Pancreas (tissue), 10 donors: ENCODE results near the gene TCTN3. TPM values are rescaled to one million over a fixed set of nuclear protein-coding genes. Genes with fewer than 3 reads are reported as not detected.
A peak's percentile ranks its signal among the peaks of the same experiment; 100 is the strongest.
"Not testable (repeated sequence)": the region's sequence is repeated elsewhere in the genome, so short reads cannot be mapped to it uniquely, and the experiment has no call there.

Experiments
- ATAC-seq, 4 donors: fragments of 200-7000 bp; cut with Tn5 transposase; one replicate each; pipeline versions ENCODE4 v1.8.0 to v1.9.1; 2020; ENCODE audit warnings: mild to moderate bottlenecking in 4 of 4, moderate library complexity in 4 of 4
- DNase-seq, 6 donors: peaks; one replicate each; pipeline ENCODE4 v3.0.0-alpha.2; 2020
- FAIRE-seq: peaks from 2 replicates; lab custom pipeline; 2012; peaks lifted over from hg19 to GRCh38; lab: Jason Lieb, UNC
- H3K27ac ChIP-seq, 4 donors: fragments of 200-600 bp; sonication (generic); 1 replicate in 3 of 4; 2 replicates in 1 of 4; pipeline versions ENCODE4 v1.5.0 to v1.8.0; 2020
- H3K27me3 ChIP-seq, 4 donors: fragments of 200-600 bp; one replicate each; pipeline ENCODE4 v1.8.0; 2021
- H3K36me3 ChIP-seq, 3 donors: fragments of 200-600 bp; sonication (generic) in 1 of 3; one replicate each; pipeline versions ENCODE4 v1.5.0 to v1.8.0; 2020 to 2021
- H3K4me1 ChIP-seq, 3 donors: fragments of 200-600 bp; one replicate each; pipeline ENCODE4 v1.8.0; 2021
- H3K4me3 ChIP-seq, 4 donors: fragments of 200-600 bp; sonication (generic) in 2 of 4; one replicate each; pipeline versions ENCODE4 v1.5.0 to v1.8.0; 2020 to 2021
- H3K9me3 ChIP-seq, 4 donors: fragments of 200-600 bp; one replicate each; pipeline ENCODE4 v1.8.0; 2021
- WGBS, 2 donors: extraction: QIAGEN DNeasy Blood & Tissue Kit; methylation state at CpG; one replicate each; pipeline ENCODE4 v1.1.7; 2013; 5-methylcytosine and 5-hydroxymethylcytosine counted together
- intact Hi-C, 3 donors: fragments of 100-400 bp; cut with DNase I; formaldehyde crosslinking; loops; one replicate each; pipeline versions ENCODE4 v1.11.1 to v1.14.2; 2022
- polyA plus RNA-seq, 2 donors: library from polyadenylated mRNA; stranded (reverse); fragments of 200-250 nt; gene quantifications; one replicate each; pipeline ENCODE4 v1.2.3, GENCODE V29; 2013
- total RNA-seq, 6 donors: library from RNA; stranded (reverse); fragmentation: NEBNext Ultra II Directional in 4 of 6; extraction: Animal tissue kit (Norgen Biotek cat#: 25700) in 4 of 6; gene quantifications; one replicate each; pipeline versions ENCODE4 v1.2.1 to v1.2.4, GENCODE V29; 2021 to 2023
- TF ChIP-seq, protein P1 (sequence below), 4 donors: fragments of 200-600 bp; sonication (generic) in 3 of 4; IDR thresholded peaks; one replicate each; pipeline versions ENCODE4 v1.5.0 to v1.8.0; 2021; ENCODE audit warnings: antibody characterized with exemption in 4 of 4
- donor health status: healthy with polysubstance abuse.
- donor health status: DM: no; HTN: no; CAD: no; lungs with moderate emphysema.
- donor health status: DM: no; HTN: no; CAD: no.
- donor health status: control.
- donor health status: control.
- donor health status: Bipolar disorder and iron deficiency.
- donor health status: DM: yes; HTN: yes; CAD: no.
- donor health status: DM: no; HTN: no; CAD: no.
- donor health status: DM: no; HTN: no; CAD: no.
- donor health status: DM: yes; HTN: yes; CAD: no.

TCTN3 gene
- total and polyA plus RNA-seq, 8 donors = 8.1 to 25.5 (median 16.0) TPM

DNA sequence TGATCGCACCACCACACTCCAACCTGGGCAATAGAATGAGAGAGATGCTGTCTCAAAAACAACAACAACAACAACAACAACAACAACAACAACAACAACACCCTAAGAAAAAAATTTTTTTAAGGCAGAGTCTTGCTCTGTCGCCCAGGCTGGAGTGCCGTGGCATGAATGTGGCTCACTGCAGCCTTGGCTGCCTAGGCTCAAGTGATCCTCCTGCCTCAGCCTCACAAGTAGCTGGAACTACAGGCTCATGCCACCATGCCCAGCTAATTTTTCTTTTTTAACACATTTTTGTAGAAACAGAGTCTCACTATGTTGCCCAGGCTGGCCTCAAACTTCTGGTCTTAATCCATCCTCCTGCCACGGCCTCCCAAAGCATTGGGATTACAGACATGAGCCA, 55.8 kb downstream of the TCTN3 start:
- Histone ChIP-seq H3K27me3 (no peaks in the 10 kb centered on the region), H3K4me1 (peaks cover 9 to 10% (median 9%) of the 10 kb centered on the region in 3 donors), H3K27ac (no peak overlapping the region), H3K36me3 (peaks cover 0 to 69% (median 24%) of the 10 kb centered on the region in 3 donors), H3K4me3 (no peak overlapping the region), H3K9me3 (no peaks in the 10 kb centered on the region)
- no peak for DNase-seq
- no peak for ATAC-seq
- intact Hi-C loops = no loop called here
- TF ChIP-seq, protein P1, sequence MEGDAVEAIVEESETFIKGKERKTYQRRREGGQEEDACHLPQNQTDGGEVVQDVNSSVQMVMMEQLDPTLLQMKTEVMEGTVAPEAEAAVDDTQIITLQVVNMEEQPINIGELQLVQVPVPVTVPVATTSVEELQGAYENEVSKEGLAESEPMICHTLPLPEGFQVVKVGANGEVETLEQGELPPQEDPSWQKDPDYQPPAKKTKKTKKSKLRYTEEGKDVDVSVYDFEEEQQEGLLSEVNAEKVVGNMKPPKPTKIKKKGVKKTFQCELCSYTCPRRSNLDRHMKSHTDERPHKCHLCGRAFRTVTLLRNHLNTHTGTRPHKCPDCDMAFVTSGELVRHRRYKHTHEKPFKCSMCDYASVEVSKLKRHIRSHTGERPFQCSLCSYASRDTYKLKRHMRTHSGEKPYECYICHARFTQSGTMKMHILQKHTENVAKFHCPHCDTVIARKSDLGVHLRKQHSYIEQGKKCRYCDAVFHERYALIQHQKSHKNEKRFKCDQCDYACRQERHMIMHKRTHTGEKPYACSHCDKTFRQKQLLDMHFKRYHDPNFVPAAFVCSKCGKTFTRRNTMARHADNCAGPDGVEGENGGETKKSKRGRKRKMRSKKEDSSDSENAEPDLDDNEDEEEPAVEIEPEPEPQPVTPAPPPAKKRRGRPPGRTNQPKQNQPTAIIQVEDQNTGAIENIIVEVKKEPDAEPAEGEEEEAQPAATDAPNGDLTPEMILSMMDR (IDR thresholded peaks at IDR 0.05) = no peak
- no peak for FAIRE-seq
- 96 to 98% methylated on average over 4 of the region's 4 CpGs for WGBS, 2 donors

DNA sequence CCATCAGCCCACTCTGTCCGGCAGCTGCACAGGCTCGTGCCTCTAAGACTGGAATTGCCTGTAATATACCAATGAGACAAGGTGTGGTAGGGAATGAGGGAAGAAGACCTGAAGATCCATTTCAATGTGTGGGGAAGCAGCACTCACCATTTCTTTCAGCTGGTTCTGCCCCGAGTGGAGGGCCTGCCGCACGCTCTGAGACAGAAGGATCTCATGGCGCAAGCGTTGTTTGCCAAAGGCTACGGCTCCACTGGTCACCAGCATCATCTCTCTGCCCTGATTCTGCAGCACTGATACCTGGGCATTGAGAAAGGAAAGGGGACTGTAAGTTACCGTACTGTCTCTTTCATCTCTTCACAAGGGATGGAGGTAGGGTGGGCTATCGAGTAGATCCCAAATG, 56.6 kb downstream of the TCTN3 start:
- FAIRE-seq = no peak
- Histone ChIP-seq H3K9me3 (no peaks in the 10 kb centered on the region), H3K4me1 (peaks cover 9 to 10% (median 9%) of the 10 kb centered on the region in 3 donors), H3K36me3 (peaks cover 6 to 69% (median 21%) of the 10 kb centered on the region in 3 donors), H3K4me3 (no peak overlapping the region), H3K27ac (no peak overlapping the region), H3K27me3 (no peaks in the 10 kb centered on the region)
- TF ChIP-seq, protein P1 (IDR thresholded peaks at IDR 0.05) = no peak
- intact Hi-C loops = no loop called here
- 85% methylated on average over 10 of the region's 10 CpGs for WGBS, 2 donors
- no peak for DNase-seq
- no peak for ATAC-seq

DNA sequence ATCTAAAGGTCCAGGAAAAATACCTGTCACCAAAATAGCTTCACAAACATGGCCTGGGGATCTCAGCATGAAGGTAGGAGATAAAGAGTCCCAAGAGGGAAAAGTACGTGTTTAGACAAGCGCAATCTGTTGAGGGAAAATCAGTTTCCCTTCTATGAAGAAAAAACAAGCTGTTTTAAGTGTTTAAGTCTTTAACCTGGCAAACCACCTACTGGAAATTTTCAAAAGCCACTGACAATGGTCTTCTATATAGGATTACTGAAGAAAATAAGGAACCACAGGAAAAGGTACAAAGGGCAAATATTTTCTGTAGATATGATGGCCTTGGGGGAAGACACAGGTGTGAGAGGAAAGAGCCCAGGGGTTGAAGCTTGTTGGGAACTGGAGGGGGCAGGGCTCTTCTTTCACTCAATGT, 58.4 kb downstream of the TCTN3 start:
- WGBS, 2 donors = 35% methylated on average over 2 of the region's 2 CpGs
- no peaks in the 10 kb centered on the region for H3K9me3 ChIP-seq
- FAIRE-seq (no peak), ATAC-seq (peak in 3 of 4 donors; percentile 46 to 91 (median 47)), DNase-seq (peak in 1 of 6 donors; percentile 33)
- intact Hi-C loops = no loop called here
- peaks cover 9 to 10% (median 9%) of the 10 kb centered on the region in 3 donors for H3K4me1 ChIP-seq
- H3K4me3 ChIP-seq = no peak overlapping the region
- TF ChIP-seq, protein P1 (IDR thresholded peaks at IDR 0.05) = no peak
- H3K27me3 ChIP-seq = no peaks in the 10 kb centered on the region
- H3K36me3 ChIP-seq = peaks cover 6 to 57% (median 18%) of the 10 kb centered on the region in 3 donors
- H3K27ac ChIP-seq = no peak overlapping the region

DNA sequence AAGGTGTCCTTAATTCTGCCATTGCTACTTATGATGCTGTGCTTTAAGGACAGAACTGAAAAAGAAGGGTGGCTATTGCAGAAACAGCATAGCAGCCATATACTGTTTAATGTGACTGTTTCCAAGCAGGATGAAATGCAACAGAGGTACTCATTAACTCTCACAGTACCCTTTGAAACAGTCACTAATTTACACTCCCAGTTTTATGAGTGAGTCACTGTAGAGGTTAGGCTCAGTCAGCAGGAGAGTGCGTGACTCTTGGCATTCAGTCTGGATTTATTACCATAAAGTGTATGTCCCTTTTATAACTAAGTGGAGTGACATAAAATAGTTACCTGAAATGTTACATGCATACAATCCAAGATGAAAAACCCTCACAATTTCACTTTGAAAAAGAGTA, 64.9 kb downstream of the TCTN3 start:
- TF ChIP-seq, protein P1 (IDR thresholded peaks at IDR 0.05) = no peak
- Histone ChIP-seq H3K9me3 (no peaks in the 10 kb centered on the region), H3K36me3 (peaks cover 6 to 69% (median 34%) of the 10 kb centered on the region in 3 donors), H3K4me3 (no peak overlapping the region), H3K27me3 (no peaks in the 10 kb centered on the region), H3K4me1 (no peaks in the 10 kb centered on the region), H3K27ac (no peak overlapping the region)
- intact Hi-C loops = no loop called here
- WGBS, 2 donors = 65 to 79% methylated on average over 1 of the region's 1 CpG
- DNase-seq = no peak
- peak; percentile 56 for FAIRE-seq
- peak; percentile 44 to 69 (median 52) for ATAC-seq

DNA sequence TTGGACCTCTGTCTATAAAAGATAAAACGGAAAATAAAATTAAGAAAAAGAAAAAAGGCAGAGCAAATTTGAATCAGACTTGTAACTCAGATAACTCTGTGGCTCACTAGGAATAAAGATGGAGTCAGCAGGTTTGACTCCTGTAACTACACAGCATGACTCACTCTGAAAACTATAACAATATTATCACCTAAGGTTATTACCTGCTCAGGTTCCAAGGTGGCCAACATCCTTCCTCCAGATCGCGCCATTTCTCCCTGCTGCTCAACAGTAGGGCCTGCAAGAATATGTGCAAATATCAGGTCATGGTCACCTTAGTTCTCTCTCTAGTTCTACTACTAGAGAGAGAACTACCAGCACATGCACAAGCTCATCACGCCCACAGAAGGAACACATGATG, 67.2 kb downstream of the TCTN3 start:
- no peak for FAIRE-seq
- no peaks in the 10 kb centered on the region for H3K9me3 ChIP-seq
- H3K4me1 ChIP-seq = no peaks in the 10 kb centered on the region
- H3K27ac ChIP-seq = no peak overlapping the region
- peaks cover 0 to 58% (median 26%) of the 10 kb centered on the region in 3 donors for H3K36me3 ChIP-seq
- no peak for DNase-seq
- intact Hi-C loops = no loop called here
- no peak overlapping the region for H3K4me3 ChIP-seq
- 89 to 96% methylated on average over 4 of the region's 4 CpGs for WGBS, 2 donors
- H3K27me3 ChIP-seq = no peaks in the 10 kb centered on the region
- ATAC-seq = peak in 1 of 4 donors; percentile 30
- TF ChIP-seq, protein P1 (IDR thresholded peaks at IDR 0.05) = no peak

DNA sequence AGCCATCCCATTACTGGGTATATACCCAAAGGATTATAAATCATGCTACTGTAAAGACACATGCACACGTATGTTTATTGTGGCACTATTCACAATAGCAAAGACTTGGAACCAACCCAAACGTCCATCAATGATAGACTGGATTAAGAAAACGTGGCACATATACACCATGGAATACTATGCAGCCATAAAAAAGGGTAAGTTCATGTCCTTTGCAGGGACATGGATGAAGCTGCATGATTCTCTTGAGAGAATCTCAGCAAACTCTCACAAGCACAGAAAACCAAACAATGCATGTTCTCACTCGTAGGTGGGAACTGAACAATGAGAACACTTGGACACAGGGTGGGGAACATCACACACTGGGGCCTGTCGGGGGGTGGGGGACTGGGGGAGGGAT, 73.3 kb downstream of the TCTN3 start:
- intact Hi-C loops, FAIRE-seq, H3K27me3 ChIP-seq, ATAC-seq, H3K9me3 ChIP-seq, H3K4me3 ChIP-seq, H3K27ac ChIP-seq, DNase-seq, H3K4me1 ChIP-seq: not testable (repeated sequence)
- WGBS, 2 donors = 85 to 95% methylated on average over 4 to 5 of the region's 5 CpGs
- H3K36me3 ChIP-seq = peaks cover 0 to 70% (median 37%) of the 10 kb centered on the region in 3 donors
